ENCODE data around the gene ARHGAP8.

- TF ChIP-seq CTCF (IDR thresholded peaks at IDR 0.05) (no peak), POLR2A (IDR thresholded peaks at IDR 0.05) (no peak)
Measured at GRCh38 chr22:44707178-44707577, 45.2 kb upstream of the ARHGAP8 start.
